PC-3 (cell line): Measurements from ENCODE around the gene ZCCHC2.

ENCODE experiments used
- EZH2 ChIP-seq: fragments of 300-600 bp; sonication (generic); IDR thresholded peaks from one replicate; pipeline ENCODE4 v1.6.1; 2017; ENCODE audit warnings: antibody characterized with exemption, mild to moderate bottlenecking, low read length; ENCODE audit not compliant: unreplicated experiment
- TF ChIP-seq, protein P1 (sequence below): fragments of 300-600 bp; sonication (generic); conservative IDR thresholded peaks from 2 replicates; pipeline ENCODE4 v1.5.1; 2017; ENCODE audit warnings: antibody characterized with exemption, low read depth, mild to moderate bottlenecking, low read length

DNA sequence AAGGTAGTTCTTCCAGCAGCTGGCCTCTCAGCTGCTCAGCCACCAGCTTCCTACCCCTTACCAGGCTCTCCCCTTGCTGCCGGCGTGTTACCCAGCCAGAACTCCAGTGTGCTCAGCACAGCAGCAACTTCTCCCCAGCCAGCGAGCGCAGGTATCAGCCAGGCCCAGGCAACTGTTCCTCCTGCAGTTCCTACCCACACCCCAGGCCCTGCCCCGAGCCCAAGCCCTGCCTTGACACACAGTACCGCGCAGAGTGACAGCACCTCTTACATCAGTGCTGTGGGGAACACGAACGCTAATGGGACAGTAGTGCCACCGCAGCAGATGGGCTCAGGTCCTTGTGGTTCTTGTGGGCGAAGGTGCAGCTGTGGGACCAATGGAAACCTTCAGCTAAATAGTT lies 52.0 kb downstream of the ZCCHC2 start:
- TF ChIP-seq EZH2, result no peak
- TF ChIP-seq, protein P1, sequence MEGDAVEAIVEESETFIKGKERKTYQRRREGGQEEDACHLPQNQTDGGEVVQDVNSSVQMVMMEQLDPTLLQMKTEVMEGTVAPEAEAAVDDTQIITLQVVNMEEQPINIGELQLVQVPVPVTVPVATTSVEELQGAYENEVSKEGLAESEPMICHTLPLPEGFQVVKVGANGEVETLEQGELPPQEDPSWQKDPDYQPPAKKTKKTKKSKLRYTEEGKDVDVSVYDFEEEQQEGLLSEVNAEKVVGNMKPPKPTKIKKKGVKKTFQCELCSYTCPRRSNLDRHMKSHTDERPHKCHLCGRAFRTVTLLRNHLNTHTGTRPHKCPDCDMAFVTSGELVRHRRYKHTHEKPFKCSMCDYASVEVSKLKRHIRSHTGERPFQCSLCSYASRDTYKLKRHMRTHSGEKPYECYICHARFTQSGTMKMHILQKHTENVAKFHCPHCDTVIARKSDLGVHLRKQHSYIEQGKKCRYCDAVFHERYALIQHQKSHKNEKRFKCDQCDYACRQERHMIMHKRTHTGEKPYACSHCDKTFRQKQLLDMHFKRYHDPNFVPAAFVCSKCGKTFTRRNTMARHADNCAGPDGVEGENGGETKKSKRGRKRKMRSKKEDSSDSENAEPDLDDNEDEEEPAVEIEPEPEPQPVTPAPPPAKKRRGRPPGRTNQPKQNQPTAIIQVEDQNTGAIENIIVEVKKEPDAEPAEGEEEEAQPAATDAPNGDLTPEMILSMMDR, result no peak
